MM.1S (cell line): Measurements from ENCODE around the gene LDLRAD4.

Source experiments
- CTCF ChIP-seq: fragments of 300-600 bp; sonication (generic); IDR thresholded peaks from 2 replicates; pipeline ENCODE4 v1.5.1; 2016; ENCODE audit warnings: antibody characterized with exemption, low read length, mixed read lengths
- EZH2 ChIP-seq: fragments of 300-600 bp; sonication (generic); optimal IDR thresholded peaks from 2 replicates; pipeline ENCODE3; 2017; ENCODE audit warnings: low read depth, mild to moderate bottlenecking, antibody characterized with exemption, low read length, mixed read lengths

GRCh38 chr18:13579874-13580273, 361.3 kb downstream of the LDLRAD4 start:
- TF ChIP-seq EZH2 (no peak), CTCF (no peak)
